Body of pancreas (tissue), 2 donors: ENCODE results near the gene DLD. TPM values are rescaled to one million over a fixed set of nuclear protein-coding genes. Genes with fewer than 3 reads are reported as not detected.

Experiments used
- total RNA-seq, 2 donors: library from RNA; depleted of rRNA; stranded (reverse); fragments of >200 nt; gene quantifications; one replicate each; pipeline ENCODE4 v1.1.0, GENCODE V29; 2016

Gene DLD
- total RNA-seq, 2 donors from 2014 or later: 53.7 to 123 TPM

Other genes starting within 250 kb of the DLD start
- gene SLC26A4, start 230.4 kb upstream of the DLD start, total RNA-seq: under 1 TPM; 0.26 to 0.33 TPM
- gene CBLL1, start 147.0 kb upstream of the DLD start, total RNA-seq: 10 to 100 TPM; 15.0 to 16.2 TPM
- not detected for gene SLC26A3, start 88.0 kb upstream of the DLD start, total RNA-seq
- 100 to 1,000 TPM in 1 of 2 donors, 10 to 100 TPM in 1; 91.6 to 130 TPM for gene LAMB1, start 112.0 kb downstream of the DLD start, total RNA-seq
- gene LAMB4, start 239.2 kb downstream of the DLD start, total RNA-seq: 1 to 10 TPM in 1 of 2 donors, under 1 TPM in 1; 0.26 to 2.0 TPM